Suprapubic skin (tissue), 4 donors: ENCODE measurements around the gene ARHGAP10. TPM values are rescaled to one million over a fixed set of nuclear protein-coding genes. Genes with fewer than 3 reads are reported as not detected.

Source experiments
- DNase-seq, 2 donors: peaks; one replicate each; pipeline ENCODE4 v3.0.0-alpha.2; 2019; ENCODE audit warnings: low spot score in 2 of 2
- H3K27ac ChIP-seq: fragments of 200-600 bp; sonication (generic); one replicate; pipeline ENCODE4 v1.5.1; 2019
- H3K27me3 ChIP-seq: fragments of 200-600 bp; sonication (generic); one replicate; pipeline ENCODE4 v1.5.1; 2019
- H3K36me3 ChIP-seq: fragments of 200-600 bp; sonication (generic); one replicate; pipeline ENCODE4 v1.5.1; 2019
- H3K4me1 ChIP-seq: fragments of 200-600 bp; sonication (generic); one replicate; pipeline ENCODE4 v1.5.1; 2019
- H3K4me3 ChIP-seq: fragments of 200-600 bp; sonication (generic); one replicate; pipeline ENCODE4 v1.5.1; 2019; ENCODE audit warnings: mild to moderate bottlenecking
- H3K9me3 ChIP-seq: fragments of 200-600 bp; sonication (generic); one replicate; pipeline ENCODE4 v1.5.1; 2019
- CTCF ChIP-seq, 2 donors: fragments of 200-600 bp in 1 of 2; fragments of 450-650 bp in 1 of 2; sonication (generic) in 1 of 2; IDR thresholded peaks; one replicate each; pipeline ENCODE4 v1.5.1; 2016 to 2019; ENCODE audit warnings: antibody characterized with exemption in 2 of 2, mild to moderate bottlenecking in 1 of 2, moderate library complexity in 1 of 2
- EP300 ChIP-seq: sonication (generic); formaldehyde crosslinking; IDR thresholded peaks from one replicate; pipeline ENCODE4 v1.6.1; 2017; ENCODE audit warnings: antibody characterized with exemption
- POLR2A ChIP-seq, 2 donors: fragments of 450-650 bp; IDR thresholded peaks; one replicate each; pipeline ENCODE4 v1.6.1; 2017; ENCODE audit warnings: antibody characterized with exemption in 2 of 2, mild to moderate bottlenecking in 2 of 2, moderate library complexity in 2 of 2
- POLR2AphosphoS5 ChIP-seq, 3 donors: sonication (generic); formaldehyde crosslinking; IDR thresholded peaks; one replicate each; pipeline ENCODE4 v1.6.1; 2017; ENCODE audit warnings: antibody characterized with exemption in 3 of 3
- WGBS: methylation state at CpG from one replicate; pipeline ENCODE4 v1.1.5; 2018; 5-methylcytosine and 5-hydroxymethylcytosine counted together
- total RNA-seq, 4 donors: library from RNA; depleted of rRNA; stranded (reverse); fragments of >200 nt; gene quantifications; one replicate each; pipeline ENCODE4 v1.1.0, GENCODE V29; 2016

ARHGAP10 gene
- total RNA-seq, 4 donors from 2014 or later: 32.5 to 59.0 (median 36.8) TPM

GRCh38 chr4:147821555-147821954, 89.7 kb downstream of the ARHGAP10 start:
- Histone ChIP-seq H3K27ac (peak overlapping the region; percentile 15), H3K36me3 (peaks cover 4% of the 10 kb centered on the region), H3K27me3 (no peaks in the 10 kb centered on the region), H3K4me3 (no peak overlapping the region), H3K9me3 (no peaks in the 10 kb centered on the region), H3K4me1 (peaks cover 51% of the 10 kb centered on the region)
- DNase-seq: no peak
- 30% methylated on average over 2 of the region's 2 CpGs for WGBS
- TF ChIP-seq POLR2A (IDR thresholded peaks at IDR 0.05) (no peak), CTCF (IDR thresholded peaks at IDR 0.05) (no peak), POLR2AphosphoS5 (IDR thresholded peaks at IDR 0.05) (no peak), EP300 (no peak)

GRCh38 chr4:147822128-147822527, 90.2 kb downstream of the ARHGAP10 start:
- Histone ChIP-seq H3K27ac (peak overlapping the region; percentile 16), H3K4me1 (peaks cover 46% of the 10 kb centered on the region), H3K36me3 (peaks cover 4% of the 10 kb centered on the region), H3K4me3 (no peak overlapping the region), H3K27me3 (no peaks in the 10 kb centered on the region), H3K9me3 (no peaks in the 10 kb centered on the region)
- no peak for TF ChIP-seq CTCF (IDR thresholded peaks at IDR 0.05)
- no peak for TF ChIP-seq POLR2AphosphoS5 (IDR thresholded peaks at IDR 0.05)
- TF ChIP-seq EP300: no peak
- no peak for TF ChIP-seq POLR2A (IDR thresholded peaks at IDR 0.05)
- DNase-seq: peak; percentile 81 to 88

GRCh38 chr4:147823130-147823529, 91.2 kb downstream of the ARHGAP10 start:
- H3K4me1 ChIP-seq: peaks cover 54% of the 10 kb centered on the region
- H3K27ac ChIP-seq: no peak overlapping the region
- H3K27me3 ChIP-seq: no peaks in the 10 kb centered on the region
- no peak overlapping the region for H3K4me3 ChIP-seq
- H3K36me3 ChIP-seq: peaks cover 4% of the 10 kb centered on the region
- TF ChIP-seq POLR2AphosphoS5 (IDR thresholded peaks at IDR 0.05): no peak
- TF ChIP-seq EP300: no peak
- no peak for DNase-seq
- H3K9me3 ChIP-seq: no peaks in the 10 kb centered on the region
- 91% methylated on average over 3 of the region's 3 CpGs for WGBS

GRCh38 chr4:147824316-147824715, 92.4 kb downstream of the ARHGAP10 start:
- Histone ChIP-seq H3K4me1 (peaks cover 66% of the 10 kb centered on the region), H3K27me3 (no peaks in the 10 kb centered on the region), H3K36me3 (peaks cover 4% of the 10 kb centered on the region), H3K27ac (no peak overlapping the region), H3K4me3 (no peak overlapping the region), H3K9me3 (no peaks in the 10 kb centered on the region)
- TF ChIP-seq EP300 (no peak), CTCF (IDR thresholded peaks at IDR 0.05) (no peak), POLR2A (IDR thresholded peaks at IDR 0.05) (no peak), POLR2AphosphoS5 (IDR thresholded peaks at IDR 0.05) (no peak)
- no peak for DNase-seq
- 94% methylated on average over 5 of the region's 5 CpGs for WGBS

GRCh38 chr4:147824884-147825283, 93.0 kb downstream of the ARHGAP10 start:
- peaks cover 72% of the 10 kb centered on the region for H3K4me1 ChIP-seq
- DNase-seq: no peak
- no peak overlapping the region for H3K4me3 ChIP-seq
- no peaks in the 10 kb centered on the region for H3K9me3 ChIP-seq
- peak overlapping the region; percentile 57 for H3K27ac ChIP-seq
- no peak for TF ChIP-seq POLR2AphosphoS5 (IDR thresholded peaks at IDR 0.05)
- TF ChIP-seq POLR2A (IDR thresholded peaks at IDR 0.05): no peak
- TF ChIP-seq CTCF (IDR thresholded peaks at IDR 0.05): no peak
- no peak for TF ChIP-seq EP300
- peaks cover 4% of the 10 kb centered on the region for H3K36me3 ChIP-seq
- whole genome bisulfite sequencing: 95% methylated on average over 4 of the region's 4 CpGs
- no peaks in the 10 kb centered on the region for H3K27me3 ChIP-seq
